Fibroblast of skin of scalp (primary cell): ENCODE results near the gene TMEM143.
A peak's percentile ranks its signal among the peaks of the same experiment; 100 is the strongest.
"Not testable (repeated sequence)": the region's sequence is repeated elsewhere in the genome, so short reads cannot be mapped to it uniquely, and the experiment has no call there.

Experiments used
- DNase-seq: peaks from one replicate; pipeline ENCODE4 v3.0.0-alpha.2; 2013

The TMEM143 gene

DNA sequence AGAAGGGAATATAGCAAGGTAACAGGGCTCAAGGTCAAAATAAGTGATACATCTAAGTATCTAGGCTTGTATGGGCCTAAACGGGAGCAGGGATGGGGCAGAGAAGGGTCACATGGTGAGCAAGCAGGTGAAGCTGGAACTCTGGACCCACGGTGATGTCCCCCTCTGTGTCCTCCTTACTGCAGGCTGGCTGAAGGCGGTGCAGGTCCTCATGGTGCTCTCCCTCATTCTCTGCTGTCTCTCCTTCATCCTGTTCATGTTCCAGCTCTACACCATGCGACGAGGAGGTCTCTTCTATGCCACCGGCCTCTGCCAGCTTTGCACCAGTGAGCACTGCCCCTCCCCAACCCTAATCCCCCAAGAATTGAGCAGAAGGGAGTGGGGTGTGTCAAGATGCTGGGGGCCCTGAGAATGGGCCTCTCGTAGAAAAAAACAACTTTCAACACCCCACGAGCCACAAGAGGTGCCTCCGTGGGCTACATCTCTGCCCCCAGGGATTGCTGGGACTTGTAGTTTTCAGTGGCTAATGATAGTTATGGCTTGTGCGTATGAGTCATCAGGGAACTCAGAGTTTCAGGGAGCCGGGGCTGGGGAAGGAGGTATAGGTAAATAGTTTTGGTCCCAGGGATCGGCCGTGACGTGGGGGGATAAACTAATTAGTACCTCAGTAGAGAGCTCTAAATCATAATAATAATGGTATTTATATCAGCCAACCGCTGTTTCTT is 34.4 kb downstream of the TMEM143 start:
- peak; percentile 57 for DNase-seq

DNA sequence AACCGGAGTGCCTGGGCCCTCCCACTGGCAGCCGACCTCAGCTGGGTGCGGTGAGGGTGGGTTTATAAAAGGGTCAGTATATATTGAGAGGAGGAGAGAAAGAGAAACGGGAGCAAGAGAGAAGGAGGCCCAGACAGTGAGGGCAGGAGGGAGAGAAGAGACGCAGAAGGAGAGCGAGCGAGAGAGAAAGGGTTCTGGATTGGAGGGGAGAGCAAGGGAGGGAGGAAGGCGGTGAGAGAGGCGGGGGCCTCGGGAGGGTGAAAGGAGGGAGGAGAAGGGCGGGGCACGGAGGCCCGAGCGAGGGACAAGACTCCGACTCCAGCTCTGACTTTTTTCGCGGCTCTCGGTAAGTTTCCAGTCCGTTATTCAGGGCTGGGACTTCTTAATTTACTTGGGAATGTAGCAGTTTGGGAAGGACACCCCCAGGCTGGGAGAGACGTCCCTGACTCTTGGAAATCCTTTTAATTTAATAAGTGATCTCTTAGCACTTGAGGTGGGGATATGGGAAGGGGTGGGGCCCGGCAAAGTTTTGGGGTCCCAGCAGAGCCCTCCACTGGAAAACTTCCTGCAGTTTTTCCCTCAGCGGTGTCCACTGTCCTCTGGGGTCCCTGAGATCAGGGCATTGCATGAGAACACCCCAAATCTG is 38.4 kb downstream of the TMEM143 start, which contains the start of gene EMP3:
Gene EMP3, plus strand, starts transcription at position 288 of the 646 bp plus-strand sequence. CDS start 1,293 bp downstream, outside the sequence.
- peak; percentile 94 for DNase-seq

DNA sequence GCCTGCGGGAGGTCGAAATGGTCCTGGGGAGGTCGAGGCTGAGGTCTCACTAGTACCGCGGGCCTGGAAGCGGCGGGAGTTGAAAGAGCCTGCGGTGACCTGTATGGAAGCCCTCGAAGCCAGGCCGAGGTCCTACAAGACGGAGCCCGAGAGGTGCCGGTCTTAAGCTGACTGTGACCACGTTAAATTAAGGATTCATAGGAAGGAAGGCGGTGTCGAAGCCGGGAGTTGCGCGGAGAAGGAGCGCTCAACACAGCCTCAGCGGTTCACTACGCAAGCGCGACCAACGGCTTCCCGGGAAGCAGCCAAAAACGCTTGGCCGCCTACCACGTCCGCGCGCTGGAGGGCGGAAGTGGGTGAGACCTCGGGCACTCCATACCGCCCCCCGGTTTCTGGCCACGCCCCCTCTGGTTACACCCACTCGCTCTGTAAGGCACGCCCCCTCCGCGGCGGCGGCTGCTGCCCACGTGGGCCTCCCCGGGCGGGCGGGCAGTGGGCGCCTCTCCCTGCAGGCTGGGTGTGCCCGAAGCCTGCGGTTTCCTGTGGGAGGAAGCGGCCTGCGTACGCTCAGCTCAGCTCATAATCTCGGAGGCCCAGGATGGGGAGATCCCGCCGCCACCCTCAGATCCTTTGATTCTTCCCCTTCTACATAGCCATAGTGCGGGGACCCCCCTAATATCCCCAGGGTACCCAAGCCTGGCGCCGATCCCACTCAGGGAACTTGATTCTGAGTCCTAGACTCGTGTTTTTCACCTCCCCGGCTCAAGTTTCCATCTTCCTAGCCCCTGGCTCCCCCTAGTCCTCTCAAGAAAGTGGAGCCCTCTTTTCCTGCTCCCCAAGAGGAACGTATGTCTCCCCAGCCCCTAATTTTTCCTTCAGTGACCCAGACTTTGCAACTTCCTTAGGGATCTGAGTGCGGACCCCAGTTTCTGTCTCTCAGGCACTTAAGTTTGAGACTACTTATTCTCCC is 41.8 kb downstream of the TMEM143 start:
- peak; percentile 99 for DNase-seq

DNA sequence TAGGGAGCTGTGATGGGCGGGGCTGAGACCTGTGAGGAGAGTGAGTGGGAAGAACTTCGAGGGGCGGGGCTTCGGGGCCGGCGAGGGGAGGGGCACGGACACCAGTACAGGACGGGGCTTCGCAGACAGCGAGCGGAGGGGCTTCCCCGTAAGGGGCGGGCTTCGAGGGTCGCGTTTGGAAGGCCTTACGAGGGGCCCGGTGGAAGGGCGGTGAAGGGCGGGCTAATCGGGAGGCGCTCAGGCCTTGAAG is 42.4 kb downstream of the TMEM143 start:
- DNase-seq = peak; percentile 92

DNA sequence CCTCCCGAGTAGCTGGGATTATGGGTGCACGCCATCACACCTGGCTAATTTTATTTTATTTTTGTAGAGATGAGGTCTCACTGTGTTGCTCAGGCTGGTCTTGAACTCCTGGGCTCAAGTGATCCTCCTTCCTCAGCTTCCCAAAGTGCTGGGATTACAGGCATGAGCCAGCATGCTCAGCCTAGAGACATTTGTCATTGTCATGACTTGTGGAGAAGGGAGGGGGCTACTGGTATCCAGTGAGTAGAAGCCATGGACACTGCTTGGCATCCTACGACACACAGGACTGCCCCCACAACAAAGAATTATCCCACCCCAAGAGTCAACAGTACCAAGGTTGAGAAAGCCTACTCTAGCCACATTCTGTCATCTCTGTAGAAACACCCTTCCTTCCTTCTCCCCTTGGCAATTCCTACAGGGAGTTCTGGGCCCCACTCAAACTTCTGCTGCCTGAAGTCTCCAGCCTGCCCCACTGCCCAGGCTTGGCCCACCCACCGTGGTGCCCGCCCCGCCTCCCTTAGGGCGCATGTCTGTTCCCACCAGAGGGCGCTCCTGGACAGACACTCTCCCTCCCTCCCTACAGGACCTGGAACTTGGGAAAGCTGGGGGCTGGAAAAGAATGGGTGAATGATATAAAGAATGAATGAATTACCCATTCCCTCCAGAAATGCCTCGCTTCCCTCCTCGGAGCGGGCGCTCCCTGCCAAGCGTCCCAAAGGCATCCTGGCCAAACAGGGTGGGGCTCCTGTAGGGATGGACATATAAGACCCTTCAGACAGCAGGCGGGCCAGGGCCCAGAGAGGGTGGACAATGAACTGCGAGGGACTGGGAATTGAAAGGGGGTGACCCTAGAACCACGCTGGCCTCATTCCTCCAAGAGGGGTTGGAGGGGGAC is 43.8 kb downstream of the TMEM143 start:
- peak; percentile 82 for DNase-seq

DNA sequence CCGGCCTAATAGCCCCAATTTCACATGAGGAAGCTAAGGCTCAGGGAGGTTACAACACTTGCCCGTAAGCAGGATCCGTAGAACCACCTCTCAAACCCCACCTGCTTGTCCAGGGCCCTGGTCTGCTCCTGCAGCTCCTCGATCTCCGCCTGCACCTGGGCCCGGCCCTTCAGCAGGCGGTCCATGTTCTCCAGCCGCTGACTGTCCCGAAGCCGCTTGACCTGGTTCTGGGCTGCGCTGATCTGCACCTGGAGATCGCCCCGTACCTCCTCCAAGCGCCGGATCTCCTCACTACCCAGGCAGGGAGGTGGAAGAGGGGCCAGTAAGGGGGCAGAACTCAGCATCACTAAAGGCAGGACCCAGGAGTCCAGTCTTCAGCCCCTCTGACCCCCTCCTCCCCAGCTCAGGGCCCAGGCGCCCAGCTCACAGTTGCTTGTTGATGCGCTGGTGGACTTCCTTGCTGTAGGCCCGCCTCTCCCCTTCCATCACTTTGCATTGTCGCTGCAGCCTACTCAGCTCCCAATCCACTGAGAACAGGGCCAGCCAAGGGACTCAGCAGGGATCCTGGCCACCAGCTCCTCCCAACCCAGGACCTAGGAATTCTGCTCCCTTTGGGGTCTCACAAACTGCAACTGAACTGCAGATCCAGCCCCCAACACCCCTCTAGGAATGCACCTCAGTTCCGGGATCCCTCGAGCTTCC is 45.3 kb downstream of the TMEM143 start:
- DNase-seq = no peak

DNA sequence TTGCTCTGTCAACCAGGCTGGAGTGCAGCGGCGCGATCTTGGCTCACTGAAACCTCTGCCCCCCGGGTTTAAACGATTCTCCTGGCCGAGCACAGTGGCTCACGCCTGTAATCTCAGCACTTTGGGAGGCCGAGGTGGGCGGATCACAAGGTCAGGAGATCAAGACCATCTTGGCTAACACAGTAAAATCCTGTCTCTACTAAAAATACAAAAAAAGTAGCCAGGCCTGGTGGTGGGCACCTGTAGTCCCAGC is 46.1 kb downstream of the TMEM143 start:
- DNase-seq = not testable (repeated sequence)

DNA sequence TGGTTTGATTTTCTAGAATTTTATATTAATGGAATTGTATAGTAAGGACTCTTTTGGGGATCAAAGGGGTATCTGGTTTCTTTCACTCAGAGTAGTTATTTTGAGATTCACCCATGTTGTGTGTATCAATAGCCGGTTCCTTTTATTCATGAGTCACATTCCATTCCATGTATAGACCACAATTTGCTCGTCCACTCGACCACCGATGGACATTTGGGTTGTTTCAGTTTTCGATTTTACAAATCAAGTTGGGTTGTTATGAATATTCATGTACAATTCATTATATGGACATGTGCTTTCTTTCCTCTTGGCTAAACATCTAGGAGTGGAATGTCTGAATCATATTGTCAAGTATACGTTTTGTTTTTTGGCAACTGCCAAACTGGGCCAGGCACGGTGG is 48.0 kb downstream of the TMEM143 start:
- DNase-seq = no peak

DNA sequence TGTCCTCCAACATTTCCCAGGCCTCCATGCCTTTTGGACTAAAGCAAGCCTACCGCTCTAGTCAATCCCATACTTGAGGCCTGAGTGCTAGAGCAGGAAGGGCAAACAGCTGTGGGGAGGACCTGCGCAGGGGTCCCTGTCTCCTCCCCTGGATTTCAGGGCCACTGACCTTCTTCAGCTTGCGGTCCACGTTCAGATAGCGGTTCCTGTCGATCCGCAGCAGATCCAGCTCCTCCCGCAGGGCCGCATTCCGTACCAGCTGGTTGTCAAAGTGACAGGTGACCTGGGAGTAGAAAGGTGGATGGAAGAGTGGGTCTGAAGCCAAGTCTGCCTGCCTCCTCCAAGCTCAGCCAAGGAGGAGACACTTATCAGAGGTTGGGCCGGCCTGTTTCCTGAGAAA is 52.4 kb downstream of the TMEM143 start:
- DNase-seq = no peak

DNA sequence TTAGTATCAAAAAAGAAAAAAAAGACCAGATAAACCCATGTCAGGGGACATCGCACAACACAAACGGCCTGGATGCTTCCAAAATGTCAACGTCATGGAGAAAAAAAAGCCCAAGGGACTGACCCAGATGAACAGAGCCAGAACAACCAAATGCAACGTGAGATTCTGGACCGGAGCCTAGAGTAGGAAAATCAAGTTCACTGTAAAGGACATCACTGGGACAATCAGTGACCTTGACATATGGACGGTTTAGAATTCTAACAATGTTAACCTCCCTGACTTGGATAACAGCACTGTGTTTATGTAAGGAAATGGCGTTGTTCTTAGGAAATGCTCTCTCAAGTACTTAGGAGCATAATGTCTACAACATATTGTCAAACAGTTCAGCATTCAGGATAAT is 53.5 kb downstream of the TMEM143 start:
- DNase-seq = no peak

DNA sequence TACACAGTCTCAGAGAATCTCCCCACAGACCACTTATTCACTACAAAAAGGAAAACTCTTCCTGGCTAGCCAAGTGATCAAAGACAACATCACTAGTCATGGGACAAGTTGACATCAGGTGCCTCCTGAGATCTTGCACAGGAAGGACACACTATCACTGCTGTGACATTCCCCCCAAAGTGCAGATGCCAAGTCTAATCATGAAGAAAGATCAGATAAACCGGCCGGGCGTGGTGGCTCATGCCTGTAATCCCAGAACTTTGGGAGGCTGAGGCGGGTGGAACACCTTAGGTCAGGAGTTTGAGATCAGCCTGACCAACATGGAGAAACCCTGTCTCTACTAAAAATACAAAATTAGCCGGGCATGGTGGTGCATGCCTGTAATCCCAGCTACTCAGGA is 54.0 kb downstream of the TMEM143 start:
- DNase-seq = not testable (repeated sequence)

DNA sequence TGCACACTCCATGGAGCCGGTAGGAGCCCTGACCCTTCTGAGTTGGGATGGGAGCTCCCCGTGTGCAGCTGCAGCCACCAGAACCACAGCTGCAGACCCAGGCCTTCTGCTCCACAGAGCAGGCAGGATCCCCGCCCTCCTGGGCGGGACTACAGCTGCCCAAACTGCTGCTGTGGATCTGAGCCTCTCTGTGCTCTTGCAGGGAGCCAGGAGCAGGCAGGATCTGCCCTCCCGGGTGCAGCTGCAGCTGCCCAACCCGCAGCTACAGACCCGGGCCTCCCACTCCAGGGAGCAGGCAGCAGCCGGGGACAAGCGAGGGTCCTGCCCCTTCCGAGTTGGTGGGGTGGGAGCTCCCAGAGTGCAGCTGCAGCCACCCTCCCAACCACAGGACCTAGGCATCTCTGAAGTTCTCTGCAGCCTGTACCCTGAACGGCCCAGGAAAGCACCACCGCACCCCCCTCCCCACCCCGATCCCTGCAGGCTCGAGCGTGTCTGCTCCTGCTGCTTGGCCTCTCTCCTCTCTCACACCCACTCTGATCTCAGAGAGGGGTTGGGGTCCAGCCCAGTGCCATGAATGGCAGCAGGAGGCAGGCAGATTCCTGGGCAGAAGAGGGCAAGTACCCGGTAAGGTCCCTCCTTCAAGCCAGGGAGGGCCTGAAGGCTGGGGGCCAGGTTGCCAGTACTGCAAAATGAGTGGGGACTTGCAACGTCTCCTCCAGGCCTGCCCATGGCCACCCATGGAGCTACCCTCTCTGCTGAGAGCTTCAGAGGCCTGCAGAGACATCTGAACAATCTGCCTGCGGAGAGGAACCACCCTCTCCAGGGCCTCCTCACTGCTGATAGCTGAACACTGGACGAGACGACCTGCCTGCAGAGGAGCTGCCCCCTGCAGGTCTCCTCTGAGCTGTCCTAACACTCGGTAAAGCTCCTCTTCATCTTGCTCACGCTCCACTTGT is 54.8 kb downstream of the TMEM143 start:
- peak; percentile 49 for DNase-seq

DNA sequence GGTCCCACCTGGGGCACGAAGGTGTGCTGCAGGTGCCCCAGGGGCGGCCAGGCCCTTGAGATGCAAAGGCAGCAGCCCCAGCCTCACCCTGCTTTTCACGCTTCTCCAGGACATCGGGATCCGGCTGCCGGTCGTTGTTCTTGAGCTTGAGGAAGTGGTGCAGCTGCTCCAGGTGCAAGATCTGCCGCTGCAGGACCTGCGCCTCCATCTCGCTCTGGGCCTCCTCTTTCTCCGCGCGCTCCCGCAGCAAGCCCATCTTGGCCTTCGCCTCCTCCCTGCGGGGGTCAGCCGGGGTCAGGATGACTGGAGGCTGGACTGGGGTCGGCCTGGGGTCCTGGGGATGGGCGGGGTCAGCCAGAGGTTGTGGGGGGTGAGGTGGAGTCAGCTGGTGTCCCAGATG is 59.9 kb downstream of the TMEM143 start:
- no peak for DNase-seq

DNA sequence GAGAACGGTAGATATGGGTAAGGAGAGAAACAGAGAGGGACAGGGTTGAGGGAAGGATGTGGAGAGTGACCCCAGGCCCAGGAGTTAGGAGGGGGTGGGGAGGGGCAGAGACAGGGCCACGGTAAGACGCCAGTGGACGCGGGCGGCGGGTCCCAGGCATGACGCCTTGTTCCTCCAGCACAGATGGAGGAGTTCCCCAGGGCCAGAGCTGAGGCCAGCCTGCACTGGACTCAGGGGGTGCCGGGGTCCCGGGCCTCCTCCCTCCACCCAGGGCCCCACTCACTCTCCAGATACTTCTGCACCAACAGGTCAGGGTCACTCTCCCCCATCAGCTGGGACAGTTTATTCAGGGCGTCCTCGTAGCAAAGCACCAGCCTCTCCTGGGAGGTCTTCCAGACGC is 60.4 kb downstream of the TMEM143 start:
- DNase-seq = no peak

DNA sequence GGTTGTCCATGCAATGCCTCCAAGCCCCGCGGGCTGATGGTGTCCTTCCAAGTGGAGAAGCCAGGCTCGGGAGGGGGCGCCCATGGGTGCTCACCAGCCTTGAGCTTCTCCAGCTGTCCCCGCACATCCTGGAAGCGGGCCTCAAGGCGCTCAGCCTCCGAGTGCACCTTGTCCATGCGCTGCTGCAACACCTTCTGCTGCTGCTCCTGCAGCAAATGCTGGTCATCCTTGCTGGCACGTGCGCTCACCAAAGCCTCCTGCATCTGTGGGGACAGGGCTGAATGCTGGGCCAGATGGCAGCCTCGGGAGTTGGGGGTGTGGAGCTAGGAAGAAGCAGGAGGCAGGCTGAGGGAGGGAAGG is 61.2 kb downstream of the TMEM143 start:
- no peak for DNase-seq

DNA sequence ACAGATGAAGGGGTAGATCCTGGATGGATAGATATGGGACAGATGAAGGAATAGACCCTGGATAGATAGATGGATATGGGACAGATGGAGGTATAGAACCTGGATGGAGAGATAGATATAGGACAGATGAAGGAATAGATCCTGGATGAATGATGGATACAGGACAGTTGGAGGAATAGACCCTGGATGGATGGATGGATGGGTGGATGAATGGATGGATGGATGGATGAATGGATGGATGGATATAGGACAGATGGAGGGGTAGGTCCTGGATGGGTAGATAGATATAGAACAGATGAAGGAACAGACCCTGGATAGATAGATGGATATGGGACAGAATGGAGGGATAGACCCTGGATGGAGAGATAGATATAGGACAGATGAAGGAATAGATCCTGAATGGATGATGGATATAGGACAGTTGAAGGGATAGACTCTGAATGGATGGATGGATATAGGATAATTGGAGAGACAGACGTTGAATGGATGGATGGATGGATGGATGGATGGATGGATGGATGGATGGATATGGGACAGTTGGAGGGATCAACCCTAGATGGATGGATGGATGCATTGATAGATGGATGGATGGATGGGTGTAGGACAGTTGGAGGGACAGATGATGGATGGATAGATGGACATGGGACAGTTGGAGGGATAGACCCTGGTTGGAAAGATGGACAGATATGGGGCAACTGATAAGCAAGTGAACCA is 61.7 kb downstream of the TMEM143 start:
- no peak for DNase-seq

DNA sequence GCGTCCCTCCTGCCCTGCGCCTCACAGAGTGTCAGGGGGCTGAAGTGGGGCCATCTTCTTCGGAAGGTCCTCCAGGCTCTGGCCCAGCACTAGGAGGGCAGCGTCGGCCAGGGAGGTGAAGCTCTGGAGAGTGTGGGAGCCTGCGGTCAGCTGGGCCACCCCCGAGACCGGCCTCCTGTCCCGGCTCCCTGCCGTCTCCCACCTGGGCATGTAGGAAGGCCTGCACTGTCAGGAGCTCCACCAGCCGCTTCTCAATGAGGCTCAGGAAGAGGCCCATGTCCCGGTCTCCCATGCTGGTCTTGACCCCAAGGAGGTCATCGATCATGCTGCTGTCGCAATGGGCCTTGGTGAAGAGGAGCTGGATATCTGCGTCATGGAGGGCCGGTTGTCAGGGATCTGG is 65.8 kb downstream of the TMEM143 start:
- DNase-seq = no peak

DNA sequence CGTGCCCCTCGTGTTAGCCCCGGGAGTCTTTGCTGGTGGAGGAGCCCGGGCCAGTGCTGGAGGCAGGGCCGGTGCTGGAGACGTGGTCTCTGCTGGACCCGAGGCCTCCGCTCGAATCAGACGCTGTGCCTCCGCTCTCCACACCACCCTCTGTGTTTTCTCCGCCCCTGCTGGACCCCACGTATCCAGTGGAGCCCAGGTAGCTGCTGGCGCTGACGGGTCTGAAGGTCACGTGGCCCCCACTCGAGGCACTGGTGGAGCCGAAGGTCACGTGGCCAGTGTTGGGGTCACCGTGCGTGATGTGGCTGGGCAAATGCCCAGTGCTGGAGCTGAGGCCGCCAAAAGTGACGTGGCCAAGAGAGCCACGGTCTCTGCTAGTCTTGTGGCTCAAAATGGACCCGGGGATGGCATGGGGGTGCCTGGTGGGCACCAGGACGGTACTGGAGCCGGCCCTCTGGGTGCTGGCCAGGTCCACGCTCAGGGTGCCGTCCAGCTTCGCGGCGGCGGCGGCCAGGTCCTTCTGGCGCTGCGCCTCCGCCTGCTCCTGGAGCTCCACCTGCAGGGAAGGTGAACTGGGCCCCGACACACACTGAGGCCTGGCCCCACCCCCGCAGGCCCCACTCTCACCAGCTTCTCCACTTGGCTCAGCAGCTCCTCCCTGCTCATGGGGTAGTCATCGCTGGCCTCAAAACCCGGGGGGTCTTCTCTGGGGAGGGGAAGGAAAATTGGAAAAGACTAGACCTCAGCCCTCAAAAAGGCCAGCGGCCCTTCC is 66.6 kb downstream of the TMEM143 start:
- no peak for DNase-seq

DNA sequence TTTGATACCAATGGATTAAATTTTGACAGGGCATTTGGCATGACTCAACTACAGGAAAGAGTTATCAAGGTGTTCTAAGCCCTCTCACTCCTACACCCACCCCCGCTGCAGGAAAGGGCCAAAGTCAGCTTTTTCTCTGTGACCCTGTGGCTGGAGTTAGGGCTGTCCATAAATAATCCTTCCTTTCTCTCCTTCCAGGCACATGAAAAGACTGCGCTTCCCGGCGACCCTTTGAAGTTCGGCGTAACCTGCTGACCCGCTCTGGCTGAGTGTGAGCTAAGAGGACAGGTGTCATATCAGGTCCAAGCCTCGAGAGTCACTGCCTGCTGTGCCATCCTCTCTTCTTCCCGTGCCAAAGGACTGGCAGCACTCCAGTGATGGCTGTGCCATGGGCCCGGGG is 68.3 kb downstream of the TMEM143 start:
- DNase-seq = no peak
